Umbilical cord (tissue), 2 donors: Measurements from ENCODE around the gene ELAVL3. TPM values are rescaled to one million over a fixed set of nuclear protein-coding genes. Genes with fewer than 3 reads are reported as not detected.
"Not testable (repeated sequence)": the region's sequence is repeated elsewhere in the genome, so short reads cannot be mapped to it uniquely, and the experiment has no call there.

Experiments used
- DNase-seq: peaks from one replicate; pipeline ENCODE4 v3.0.0-alpha.2; 2015; ENCODE audit warnings: low spot score
- total RNA-seq: library from RNA; depleted of rRNA; stranded (reverse); fragments of >200 nt; gene quantifications from one replicate; pipeline ENCODE4 v1.2.3, GENCODE V29; 2014; ENCODE audit warnings: low replicate concordance; ENCODE audit not compliant: insufficient read depth

ELAVL3 gene
- total RNA-seq, 1 donor from 2014 or later = 1.2 TPM

- DNase-seq = not testable (repeated sequence)
These were observed 21.9 kb downstream of the ELAVL3 start for GRCh38 chr19:11458912-11459311.

GRCh38 chr19:11458236-11458900 lies 22.5 kb downstream of the ELAVL3 start:
- DNase-seq = no peak

- DNase-seq = no peak
These were observed 23.0 kb downstream of the ELAVL3 start for GRCh38 chr19:11457831-11458230.

- no peak for DNase-seq
These were observed 23.7 kb downstream of the ELAVL3 start for GRCh38 chr19:11457115-11457514.

- no peak for DNase-seq
These were observed 24.2 kb downstream of the ELAVL3 start for GRCh38 chr19:11456659-11457058.

- DNase-seq = not testable (repeated sequence)
These were observed 25.7 kb downstream of the ELAVL3 start for GRCh38 chr19:11455233-11455554.

GRCh38 chr19:11453468-11454341 lies 27.1 kb downstream of the ELAVL3 start:
- no peak for DNase-seq

GRCh38 chr19:11452620-11453310 lies 28.1 kb downstream of the ELAVL3 start:
- no peak for DNase-seq

- DNase-seq = peak; percentile 22
These were observed 28.8 kb downstream of the ELAVL3 start for GRCh38 chr19:11451871-11452619.

- no peak for DNase-seq
These were observed 29.4 kb downstream of the ELAVL3 start for GRCh38 chr19:11451327-11451870.

GRCh38 chr19:11450570-11451326 lies 30.1 kb downstream of the ELAVL3 start:
- DNase-seq = no peak

- DNase-seq = no peak
These were observed 31.8 kb downstream of the ELAVL3 start for GRCh38 chr19:11448923-11449554.

GRCh38 chr19:11448410-11448809 lies 32.4 kb downstream of the ELAVL3 start:
- no peak for DNase-seq

- no peak for DNase-seq
These were observed 33.2 kb downstream of the ELAVL3 start for GRCh38 chr19:11447347-11448262.

GRCh38 chr19:11446652-11447301 lies 34.1 kb downstream of the ELAVL3 start:
- DNase-seq = peak; percentile 23

GRCh38 chr19:11446271-11446651 lies 34.6 kb downstream of the ELAVL3 start:
- DNase-seq = no peak

- DNase-seq = no peak
These were observed 35.7 kb downstream of the ELAVL3 start for GRCh38 chr19:11445141-11445540.

GRCh38 chr19:11444059-11444458 lies 36.8 kb downstream of the ELAVL3 start:
- DNase-seq = no peak

GRCh38 chr19:11437955-11438354 lies 42.9 kb downstream of the ELAVL3 start:
- no peak for DNase-seq
